Calu3 (cell line): Measurements from ENCODE around the gene ZNF532. TPM values are rescaled to one million over a fixed set of nuclear protein-coding genes. Genes with fewer than 3 reads are reported as not detected.

Source experiments
- BruUV-seq: library from RNA; stranded (reverse); fragments of 400-500 nt; replicated peaks from 2 replicates; lab custom pipeline; 2021; lab: Mats Ljungman, UMichigan
- CTCF ChIA-PET: fragments of 300-600 bp; sonication (Branson Sonifier 250); formaldehyde crosslinking; loops from one replicate; lab custom pipeline; 2022; ENCODE audit warnings: antibody characterized with exemption; lab: Charles Lee
- DNase-seq: peaks from one replicate; pipeline ENCODE4 v3.0.0; 2022
- H3K27ac Mint-ChIP-seq: one replicate; pipeline ENCODE4 v1.8.0; 2022; ENCODE audit warnings: mixed read lengths; ENCODE audit not compliant: unreplicated experiment
- H3K27me3 Mint-ChIP-seq: one replicate; pipeline ENCODE4 v1.8.0; 2022; ENCODE audit warnings: mixed read lengths; ENCODE audit not compliant: unreplicated experiment
- H3K36me3 Mint-ChIP-seq: one replicate; pipeline ENCODE4 v1.8.0; 2022; ENCODE audit warnings: mild to moderate bottlenecking, moderate library complexity, mixed read lengths; ENCODE audit not compliant: insufficient read depth, unreplicated experiment
- H3K4me1 Mint-ChIP-seq: one replicate; pipeline ENCODE4 v1.8.0; 2022; ENCODE audit warnings: mild to moderate bottlenecking, low read depth, mixed read lengths; ENCODE audit not compliant: unreplicated experiment
- H3K4me3 Mint-ChIP-seq: one replicate; pipeline ENCODE4 v1.8.0; 2022; ENCODE audit warnings: mild to moderate bottlenecking, low read depth, moderate library complexity, mixed read lengths; ENCODE audit not compliant: unreplicated experiment
- H3K9me3 Mint-ChIP-seq: one replicate; pipeline ENCODE4 v1.8.0; 2022; ENCODE audit warnings: low read depth, mixed read lengths; ENCODE audit not compliant: unreplicated experiment
- intact Hi-C: fragments of 100-400 bp; cut with micrococcal nuclease; formaldehyde crosslinking; loops from one replicate; pipeline ENCODE4 v1.10.0; 2022; ENCODE audit not compliant: unreplicated experiment
- total RNA-seq: library from RNA; stranded (reverse); gene quantifications from 2 replicates; pipeline ENCODE4 v1.2.3, GENCODE V29; 2022
- TF ChIP-seq, protein P1 (sequence below): fragments of 200-600 bp; IDR thresholded peaks from one replicate; pipeline ENCODE4 v1.8.0; 2022; ENCODE audit warnings: antibody characterized with exemption; ENCODE audit not compliant: unreplicated experiment

Gene ZNF532
- total RNA-seq, 1 experiment from 2014 or later = 150 TPM

- CTCF ChIA-PET = no interaction called here
- TF ChIP-seq, protein P1, sequence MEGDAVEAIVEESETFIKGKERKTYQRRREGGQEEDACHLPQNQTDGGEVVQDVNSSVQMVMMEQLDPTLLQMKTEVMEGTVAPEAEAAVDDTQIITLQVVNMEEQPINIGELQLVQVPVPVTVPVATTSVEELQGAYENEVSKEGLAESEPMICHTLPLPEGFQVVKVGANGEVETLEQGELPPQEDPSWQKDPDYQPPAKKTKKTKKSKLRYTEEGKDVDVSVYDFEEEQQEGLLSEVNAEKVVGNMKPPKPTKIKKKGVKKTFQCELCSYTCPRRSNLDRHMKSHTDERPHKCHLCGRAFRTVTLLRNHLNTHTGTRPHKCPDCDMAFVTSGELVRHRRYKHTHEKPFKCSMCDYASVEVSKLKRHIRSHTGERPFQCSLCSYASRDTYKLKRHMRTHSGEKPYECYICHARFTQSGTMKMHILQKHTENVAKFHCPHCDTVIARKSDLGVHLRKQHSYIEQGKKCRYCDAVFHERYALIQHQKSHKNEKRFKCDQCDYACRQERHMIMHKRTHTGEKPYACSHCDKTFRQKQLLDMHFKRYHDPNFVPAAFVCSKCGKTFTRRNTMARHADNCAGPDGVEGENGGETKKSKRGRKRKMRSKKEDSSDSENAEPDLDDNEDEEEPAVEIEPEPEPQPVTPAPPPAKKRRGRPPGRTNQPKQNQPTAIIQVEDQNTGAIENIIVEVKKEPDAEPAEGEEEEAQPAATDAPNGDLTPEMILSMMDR = no peak
- Mint-ChIP-seq H3K27me3 (no peaks in the 10 kb centered on the region), H3K9me3 (no peaks in the 10 kb centered on the region), H3K36me3 (peaks cover 51% of the 10 kb centered on the region), H3K27ac (no peak overlapping the region), H3K4me3 (no peak overlapping the region), H3K4me1 (peaks cover 21% of the 10 kb centered on the region)
- intact Hi-C loops = no loop called here
- DNase-seq = no peak
- BruUV-seq = no TSS peak
Measured at GRCh38 chr18:58886864-58887612, 22.4 kb downstream of the ZNF532 start.

DNA sequence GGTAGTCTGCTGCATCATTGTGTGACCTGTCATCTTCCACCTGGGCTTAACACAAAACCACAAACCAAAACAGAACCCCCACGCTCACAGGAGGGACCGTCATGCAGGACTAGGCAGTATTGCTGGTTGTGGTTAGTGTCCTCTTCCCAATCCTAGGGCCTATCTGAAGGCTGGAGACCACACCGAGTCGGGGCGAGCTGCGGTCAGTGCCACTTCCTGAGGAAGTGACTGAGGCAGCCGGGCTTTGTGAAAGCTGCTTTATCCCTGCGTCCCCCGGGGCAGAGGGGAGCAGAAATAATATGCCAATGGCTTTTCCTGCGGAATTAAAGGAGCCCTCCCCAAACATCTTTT lies 22.9 kb downstream of the ZNF532 start:
- H3K36me3 Mint-ChIP-seq = peaks cover 55% of the 10 kb centered on the region
- H3K4me3 Mint-ChIP-seq = no peak overlapping the region
- intact Hi-C loops = no loop called here
- TF ChIP-seq, protein P1 = no peak
- H3K27me3 Mint-ChIP-seq = no peaks in the 10 kb centered on the region
- no peak overlapping the region for H3K27ac Mint-ChIP-seq
- CTCF ChIA-PET = no interaction called here
- no peaks in the 10 kb centered on the region for H3K9me3 Mint-ChIP-seq
- no peak for DNase-seq
- BruUV-seq = no TSS peak
- H3K4me1 Mint-ChIP-seq = peaks cover 27% of the 10 kb centered on the region

DNA sequence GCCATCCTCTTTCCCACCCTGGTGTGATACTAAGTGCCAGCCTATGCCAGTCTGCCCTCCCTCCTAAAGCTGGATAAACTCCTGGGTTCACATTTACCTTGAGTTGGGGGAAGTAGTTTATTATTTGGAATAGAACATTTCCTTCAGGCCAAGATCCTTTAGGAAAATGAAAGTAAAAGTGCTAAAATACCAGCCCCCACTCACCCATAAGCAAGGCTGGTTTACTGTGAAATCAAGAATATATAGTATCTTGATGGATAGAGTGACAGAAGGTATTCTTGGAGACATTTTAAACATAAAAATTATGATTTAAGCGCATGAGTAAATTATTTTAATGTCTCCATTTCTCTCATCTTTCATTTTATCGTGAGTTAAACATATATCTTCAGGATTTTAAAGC lies 27.1 kb downstream of the ZNF532 start:
- no peak overlapping the region for H3K27ac Mint-ChIP-seq
- H3K4me3 Mint-ChIP-seq = no peak overlapping the region
- H3K27me3 Mint-ChIP-seq = no peaks in the 10 kb centered on the region
- CTCF ChIA-PET = no interaction called here
- no peak for DNase-seq
- H3K9me3 Mint-ChIP-seq = no peaks in the 10 kb centered on the region
- TF ChIP-seq, protein P1 = no peak
- BruUV-seq = no TSS peak
- H3K4me1 Mint-ChIP-seq = peaks cover 57% of the 10 kb centered on the region
- intact Hi-C loops = no loop called here
- H3K36me3 Mint-ChIP-seq = peaks cover 49% of the 10 kb centered on the region

DNA sequence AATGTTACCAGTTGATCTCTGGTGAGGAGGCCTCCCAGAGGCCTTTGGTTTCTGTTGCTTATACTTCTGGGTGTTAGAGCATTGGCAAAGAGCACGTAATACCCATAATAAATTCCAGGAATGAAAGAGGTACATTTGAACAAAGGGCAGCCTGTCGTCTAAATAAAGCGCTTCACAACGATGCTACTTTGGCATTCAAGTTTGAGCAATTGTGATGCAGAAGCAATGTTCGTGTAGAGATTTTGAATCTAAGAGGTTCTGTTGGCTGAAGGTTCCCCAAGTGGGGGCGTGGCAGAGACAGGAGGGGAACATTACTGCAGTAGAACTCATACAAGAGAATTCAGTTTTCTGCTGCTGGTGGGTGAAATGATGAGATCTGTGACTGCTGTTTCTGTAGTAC lies 27.8 kb downstream of the ZNF532 start:
- no TSS peak for BruUV-seq
- intact Hi-C loops = no loop called here
- CTCF ChIA-PET = no interaction called here
- Mint-ChIP-seq H3K36me3 (peaks cover 47% of the 10 kb centered on the region), H3K9me3 (no peaks in the 10 kb centered on the region), H3K4me1 (peaks cover 64% of the 10 kb centered on the region), H3K4me3 (no peak overlapping the region), H3K27ac (no peak overlapping the region), H3K27me3 (no peaks in the 10 kb centered on the region)
- TF ChIP-seq, protein P1 = no peak
- no peak for DNase-seq
